Epithelial cell of proximal tubule (primary cell): ENCODE results near the gene PIMREG. TPM values are rescaled to one million over a fixed set of nuclear protein-coding genes. Genes with fewer than 3 reads are reported as not detected.
"Not testable (repeated sequence)": the region's sequence is repeated elsewhere in the genome, so short reads cannot be mapped to it uniquely, and the experiment has no call there.

Experiments
- DNase-seq: peaks from one replicate; pipeline ENCODE4 v3.0.0-alpha.2; 2011; ENCODE audit warnings: low read depth
- H3K4me3 ChIP-seq: 2 replicates; pipeline ENCODE4 v1.5.1; 2011; ENCODE audit warnings: low read depth, mild to moderate bottlenecking, low read length
- total RNA-seq: library from RNA; depleted of rRNA; stranded (reverse); fragments of >200 nt; gene quantifications from 2 replicates; pipeline ENCODE4 v1.2.3, GENCODE V29; 2015
- TF ChIP-seq, protein P1 (sequence below): conservative IDR thresholded peaks from 2 replicates; pipeline ENCODE4 v1.5.1; 2012; ENCODE audit warnings: low read depth, mild to moderate bottlenecking, low read length

The PIMREG gene
- total RNA-seq, 1 donor from 2014 or later = 65.1 TPM

DNA sequence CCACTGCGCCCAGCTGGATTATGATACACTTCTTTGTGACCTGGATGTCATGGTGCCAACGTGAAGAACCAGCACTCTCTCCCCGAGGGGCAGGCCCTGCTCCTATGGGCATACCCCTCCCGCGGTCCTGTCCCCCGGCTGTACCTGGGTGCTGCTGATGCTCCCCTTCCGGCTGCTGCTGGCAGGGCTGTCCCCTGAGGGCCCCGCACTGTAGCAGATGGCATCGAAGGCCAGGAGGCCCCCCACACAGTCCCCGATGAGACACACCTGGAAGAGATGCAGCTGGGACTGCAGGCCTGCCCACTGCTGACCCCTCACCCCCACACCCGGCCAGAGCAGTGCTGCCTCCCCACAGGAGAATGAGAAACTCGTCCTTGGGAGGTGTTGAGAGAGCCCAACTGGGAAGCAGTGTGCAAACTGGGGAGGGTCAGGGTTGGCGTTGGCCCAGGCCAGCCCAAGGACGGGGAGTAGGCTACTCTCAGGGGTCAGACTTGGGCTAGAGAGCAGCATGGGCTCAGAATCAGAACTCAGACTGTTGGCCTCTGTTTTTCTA is 33.7 kb downstream of the PIMREG start:
- TF ChIP-seq, protein P1, sequence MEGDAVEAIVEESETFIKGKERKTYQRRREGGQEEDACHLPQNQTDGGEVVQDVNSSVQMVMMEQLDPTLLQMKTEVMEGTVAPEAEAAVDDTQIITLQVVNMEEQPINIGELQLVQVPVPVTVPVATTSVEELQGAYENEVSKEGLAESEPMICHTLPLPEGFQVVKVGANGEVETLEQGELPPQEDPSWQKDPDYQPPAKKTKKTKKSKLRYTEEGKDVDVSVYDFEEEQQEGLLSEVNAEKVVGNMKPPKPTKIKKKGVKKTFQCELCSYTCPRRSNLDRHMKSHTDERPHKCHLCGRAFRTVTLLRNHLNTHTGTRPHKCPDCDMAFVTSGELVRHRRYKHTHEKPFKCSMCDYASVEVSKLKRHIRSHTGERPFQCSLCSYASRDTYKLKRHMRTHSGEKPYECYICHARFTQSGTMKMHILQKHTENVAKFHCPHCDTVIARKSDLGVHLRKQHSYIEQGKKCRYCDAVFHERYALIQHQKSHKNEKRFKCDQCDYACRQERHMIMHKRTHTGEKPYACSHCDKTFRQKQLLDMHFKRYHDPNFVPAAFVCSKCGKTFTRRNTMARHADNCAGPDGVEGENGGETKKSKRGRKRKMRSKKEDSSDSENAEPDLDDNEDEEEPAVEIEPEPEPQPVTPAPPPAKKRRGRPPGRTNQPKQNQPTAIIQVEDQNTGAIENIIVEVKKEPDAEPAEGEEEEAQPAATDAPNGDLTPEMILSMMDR = no peak
- no peak for DNase-seq
- no peak overlapping the region for H3K4me3 ChIP-seq

DNA sequence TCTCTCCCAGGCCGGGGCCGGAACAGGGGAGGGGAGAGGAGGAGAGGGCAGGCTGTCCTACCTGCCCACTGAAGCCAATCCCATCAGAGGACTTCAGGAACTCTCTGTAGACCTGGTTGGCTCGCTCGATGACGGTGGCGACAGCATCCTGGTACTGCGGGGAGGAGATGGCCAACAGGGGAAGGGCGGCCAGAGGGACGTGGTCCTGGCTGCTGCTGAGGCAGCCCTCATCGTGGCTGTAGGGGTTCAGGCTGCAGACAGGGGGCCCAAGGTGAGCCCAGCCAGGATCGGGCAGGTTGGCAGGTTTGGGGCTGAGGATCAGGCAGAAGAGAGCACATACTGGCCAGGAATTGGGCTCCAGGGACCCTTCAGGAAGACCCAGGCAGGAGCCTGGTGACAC is 34.2 kb downstream of the PIMREG start:
- no peak overlapping the region for H3K4me3 ChIP-seq
- no peak for DNase-seq
- TF ChIP-seq, protein P1 = no peak

DNA sequence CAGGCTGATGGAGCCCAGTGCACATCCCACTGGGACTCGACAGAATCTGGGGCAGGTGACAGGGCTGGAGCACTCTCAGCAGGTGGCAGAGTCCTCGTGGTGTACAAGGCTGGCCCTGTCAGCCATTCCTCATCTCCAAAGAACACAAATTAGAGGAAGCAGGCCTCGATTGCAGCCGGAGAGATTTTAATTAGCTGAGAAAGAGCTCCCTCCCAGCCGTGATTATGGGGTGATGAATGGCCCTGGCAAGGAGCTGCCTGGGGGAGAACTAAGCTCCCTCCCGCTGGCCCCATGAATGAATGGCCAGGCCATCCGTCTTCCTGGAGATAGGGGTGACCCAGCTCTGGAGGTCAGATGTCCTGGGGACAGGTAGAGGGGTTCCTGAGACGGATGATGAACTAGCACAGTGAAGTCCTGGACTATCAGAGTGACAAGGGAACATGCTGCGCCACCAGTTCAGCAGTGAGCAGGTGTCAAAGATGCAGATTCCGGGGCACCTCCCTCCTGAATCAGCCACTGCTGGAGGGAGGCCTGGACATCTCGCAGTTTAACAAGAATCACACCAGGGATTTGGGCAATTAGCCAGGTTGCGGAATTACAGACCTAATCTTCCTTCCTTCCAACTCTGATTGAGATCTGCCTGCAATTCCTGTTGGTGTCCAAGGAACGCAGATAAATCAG is 35.5 kb downstream of the PIMREG start:
- DNase-seq = no peak
- H3K4me3 ChIP-seq = no peak overlapping the region
- TF ChIP-seq, protein P1 = no peak

DNA sequence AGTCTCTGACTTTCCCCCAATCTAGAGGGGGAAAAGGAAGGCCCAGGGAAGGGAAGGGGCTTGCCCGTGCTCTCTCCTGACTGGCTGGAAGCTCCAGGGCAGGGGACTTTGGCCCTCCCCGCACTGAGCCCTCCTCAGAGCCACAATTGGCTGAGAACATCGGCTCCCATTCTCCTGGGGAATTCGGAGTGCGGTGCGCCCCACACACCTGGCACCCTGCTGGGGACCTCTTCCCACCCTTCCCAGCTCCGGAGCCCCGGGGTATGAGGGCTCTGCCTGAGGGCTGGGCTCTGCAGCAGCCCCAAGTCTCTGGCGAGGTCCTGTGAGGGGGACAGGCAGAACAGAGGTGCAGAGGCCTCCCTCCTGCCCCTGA is 36.0 kb downstream of the PIMREG start:
- no peak overlapping the region for H3K4me3 ChIP-seq
- DNase-seq = no peak
- TF ChIP-seq, protein P1 = no peak

DNA sequence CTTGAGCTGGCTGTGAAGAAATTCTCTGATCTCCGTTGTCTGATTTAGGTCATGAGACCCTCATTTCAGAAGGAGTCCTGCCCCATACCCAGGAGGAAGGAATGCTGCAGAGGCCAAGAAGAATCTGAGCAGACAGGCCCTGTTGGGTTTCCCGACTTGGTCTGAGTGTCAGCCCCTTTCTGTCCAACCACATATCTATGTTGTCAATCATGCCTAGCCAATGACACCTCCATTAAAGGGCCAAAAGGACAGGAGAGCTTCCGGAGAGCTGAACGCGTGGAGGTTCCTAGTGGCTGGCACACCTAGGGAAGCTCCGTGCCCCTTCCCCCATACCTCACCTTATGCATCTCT is 37.8 kb downstream of the PIMREG start:
- no peak overlapping the region for H3K4me3 ChIP-seq
- TF ChIP-seq, protein P1 = no peak
- DNase-seq = no peak

DNA sequence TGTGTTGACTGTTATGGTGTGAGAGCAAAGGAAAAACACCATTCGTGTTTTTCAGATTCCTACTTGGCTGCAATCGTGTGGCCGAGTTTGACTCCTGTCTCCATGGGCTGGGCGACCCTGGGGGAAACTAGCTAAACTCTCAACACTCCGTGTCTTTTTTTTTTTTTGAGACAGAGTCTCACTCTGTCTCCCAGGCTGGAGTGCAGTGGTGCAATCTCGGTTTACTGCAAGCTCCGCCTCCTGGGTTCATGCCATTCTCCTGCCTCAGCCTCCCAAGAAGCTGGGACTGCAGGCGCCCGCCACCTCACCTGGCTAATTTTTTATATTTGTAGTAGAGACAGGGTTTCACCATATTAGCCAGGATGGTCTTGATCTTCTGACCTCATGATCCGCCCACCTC is 38.5 kb downstream of the PIMREG start:
- DNase-seq, H3K4me3 ChIP-seq: not testable (repeated sequence)

DNA sequence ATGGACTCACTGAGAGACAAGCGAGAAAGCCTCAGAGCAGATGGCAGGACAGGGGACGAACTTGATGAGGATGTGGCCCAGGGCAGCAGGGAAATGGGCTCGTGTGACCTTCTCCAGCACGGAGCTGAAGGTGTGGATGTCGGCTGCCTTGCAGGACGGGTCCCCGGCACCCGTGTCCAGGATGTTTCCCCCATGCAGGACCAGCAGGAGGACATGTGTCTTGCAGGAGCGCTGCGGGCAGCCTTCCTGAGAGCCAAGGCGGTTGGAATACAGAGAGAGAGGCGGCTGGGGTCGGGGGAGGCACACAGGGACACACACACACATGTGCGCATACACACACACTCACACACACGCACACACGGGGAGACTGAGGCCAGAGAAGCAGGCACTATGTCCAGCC is 39.3 kb downstream of the PIMREG start:
- H3K4me3 ChIP-seq = no peak overlapping the region
- TF ChIP-seq, protein P1 = no peak
- no peak for DNase-seq
